ENCODE measurements around the gene ABRAXAS1. TPM values are rescaled to one million over a fixed set of nuclear protein-coding genes. Genes with fewer than 3 reads are reported as not detected.

ABRAXAS1 gene
- total and polyA plus RNA-seq, 2 of the 8 experiments (the other 6 are each of a cell fraction or from before 2014, with no cell fraction given): 11.4 to 32.1 TPM

Other genes starting within 250 kb of the ABRAXAS1 start
- gene COQ2, start 200.3 kb downstream of the ABRAXAS1 start, total RNA-seq (2021; fragmentation: NEBNext Ultra II Directional; extraction: Animal tissue kit (Norgen Biotek cat#: 25700)): 19.8 and 21.5 TPM in 2 replicates
- 15.5 and 22.9 TPM in 2 replicates for gene COQ2, start 200.3 kb downstream of the ABRAXAS1 start, polyA plus RNA-seq (2011; rRNA removed)
- 5.0 and 5.4 TPM in 2 replicates for gene HPSE, start 150.3 kb downstream of the ABRAXAS1 start, total RNA-seq (2021; fragmentation: NEBNext Ultra II Directional; extraction: Animal tissue kit (Norgen Biotek cat#: 25700))
- 1.2 and 1.5 TPM in 2 replicates for gene HPSE, start 150.3 kb downstream of the ABRAXAS1 start, polyA plus RNA-seq (2011; rRNA removed)
- 9.0 and 10.2 TPM in 2 replicates for gene HELQ, start 29.3 kb downstream of the ABRAXAS1 start, total RNA-seq (2021; fragmentation: NEBNext Ultra II Directional; extraction: Animal tissue kit (Norgen Biotek cat#: 25700))
- 4.7 and 5.9 TPM in 2 replicates for gene HELQ, start 29.3 kb downstream of the ABRAXAS1 start, polyA plus RNA-seq (2011; rRNA removed)
- gene MRPS18C, start 29.0 kb downstream of the ABRAXAS1 start, total RNA-seq (2021; fragmentation: NEBNext Ultra II Directional; extraction: Animal tissue kit (Norgen Biotek cat#: 25700)): 50.3 and 58.1 TPM in 2 replicates
- gene MRPS18C, start 29.0 kb downstream of the ABRAXAS1 start, polyA plus RNA-seq (2011; rRNA removed): 14.3 and 22.6 TPM in 2 replicates
- gene GPAT3, start 51.0 kb upstream of the ABRAXAS1 start, total RNA-seq (2021; fragmentation: NEBNext Ultra II Directional; extraction: Animal tissue kit (Norgen Biotek cat#: 25700)): 1.8 and 2.0 TPM in 2 replicates
- 0.23 and 0.93 TPM in 2 replicates for gene GPAT3, start 51.0 kb upstream of the ABRAXAS1 start, polyA plus RNA-seq (2011; rRNA removed)

All from H1 (cell line).